ENCODE data around the gene AGBL4.
"Not testable (repeated sequence)": the region's sequence is repeated elsewhere in the genome, so short reads cannot be mapped to it uniquely, and the experiment has no call there.

Gene AGBL4

DNA sequence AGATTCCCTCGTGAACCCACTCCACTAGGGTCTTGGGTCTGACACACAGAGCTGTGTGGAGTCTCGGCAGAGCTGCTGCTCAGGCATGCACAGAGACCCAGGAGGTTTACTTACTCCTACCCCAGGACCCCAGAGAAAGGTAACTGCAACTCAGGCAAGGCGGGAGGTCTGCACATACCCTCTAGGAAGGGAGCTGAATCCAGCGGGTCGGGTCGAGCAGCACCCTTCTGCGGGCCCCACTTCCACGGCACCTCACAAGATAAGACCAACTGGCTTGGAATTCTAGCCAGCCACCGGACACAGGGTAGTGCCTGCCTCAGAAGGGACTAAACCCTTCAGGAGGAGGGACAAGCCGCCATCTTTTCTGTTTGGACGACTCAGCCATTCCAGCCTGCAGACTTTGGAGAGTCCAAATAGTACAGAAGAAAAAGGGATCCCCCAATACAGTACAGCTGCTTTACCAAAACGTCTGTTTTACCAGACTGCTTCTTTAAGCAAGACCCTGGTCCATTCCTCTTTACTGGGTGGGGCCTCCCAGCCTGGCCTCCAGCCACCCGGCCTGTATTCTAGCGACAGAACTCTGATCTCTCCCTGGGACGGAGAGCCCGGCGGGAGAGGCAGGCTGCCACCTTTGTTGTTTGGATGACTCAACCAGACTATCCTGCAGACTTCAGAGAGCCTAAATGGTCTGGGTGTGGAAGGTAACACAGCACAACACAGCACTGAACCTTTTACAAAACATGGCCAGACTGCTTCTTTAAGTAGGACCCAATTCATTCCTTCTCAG is 692.5 kb downstream of the AGBL4 start:
- Histone ChIP-seq H3K36me3 (no peaks in the 10 kb centered on the region), H3K4me3 (ENCODE audit: low read depth in 1 of 2, low read length in 1 of 2) (no peak overlapping the region), H3K27ac (no peak overlapping the region), H3K27me3 (no peaks in the 10 kb centered on the region), H3K9me3 (no peaks in the 10 kb centered on the region), H3K4me1 (ENCODE audit: control insufficient read depth in 1 of 2, insufficient read depth in 1 of 2, low read depth in 1 of 2, low read length in 1 of 2) (no peaks in the 10 kb centered on the region)
- TF ChIP-seq, protein P1, sequence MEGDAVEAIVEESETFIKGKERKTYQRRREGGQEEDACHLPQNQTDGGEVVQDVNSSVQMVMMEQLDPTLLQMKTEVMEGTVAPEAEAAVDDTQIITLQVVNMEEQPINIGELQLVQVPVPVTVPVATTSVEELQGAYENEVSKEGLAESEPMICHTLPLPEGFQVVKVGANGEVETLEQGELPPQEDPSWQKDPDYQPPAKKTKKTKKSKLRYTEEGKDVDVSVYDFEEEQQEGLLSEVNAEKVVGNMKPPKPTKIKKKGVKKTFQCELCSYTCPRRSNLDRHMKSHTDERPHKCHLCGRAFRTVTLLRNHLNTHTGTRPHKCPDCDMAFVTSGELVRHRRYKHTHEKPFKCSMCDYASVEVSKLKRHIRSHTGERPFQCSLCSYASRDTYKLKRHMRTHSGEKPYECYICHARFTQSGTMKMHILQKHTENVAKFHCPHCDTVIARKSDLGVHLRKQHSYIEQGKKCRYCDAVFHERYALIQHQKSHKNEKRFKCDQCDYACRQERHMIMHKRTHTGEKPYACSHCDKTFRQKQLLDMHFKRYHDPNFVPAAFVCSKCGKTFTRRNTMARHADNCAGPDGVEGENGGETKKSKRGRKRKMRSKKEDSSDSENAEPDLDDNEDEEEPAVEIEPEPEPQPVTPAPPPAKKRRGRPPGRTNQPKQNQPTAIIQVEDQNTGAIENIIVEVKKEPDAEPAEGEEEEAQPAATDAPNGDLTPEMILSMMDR (IDR thresholded peaks at IDR 0.05): no peak

DNA sequence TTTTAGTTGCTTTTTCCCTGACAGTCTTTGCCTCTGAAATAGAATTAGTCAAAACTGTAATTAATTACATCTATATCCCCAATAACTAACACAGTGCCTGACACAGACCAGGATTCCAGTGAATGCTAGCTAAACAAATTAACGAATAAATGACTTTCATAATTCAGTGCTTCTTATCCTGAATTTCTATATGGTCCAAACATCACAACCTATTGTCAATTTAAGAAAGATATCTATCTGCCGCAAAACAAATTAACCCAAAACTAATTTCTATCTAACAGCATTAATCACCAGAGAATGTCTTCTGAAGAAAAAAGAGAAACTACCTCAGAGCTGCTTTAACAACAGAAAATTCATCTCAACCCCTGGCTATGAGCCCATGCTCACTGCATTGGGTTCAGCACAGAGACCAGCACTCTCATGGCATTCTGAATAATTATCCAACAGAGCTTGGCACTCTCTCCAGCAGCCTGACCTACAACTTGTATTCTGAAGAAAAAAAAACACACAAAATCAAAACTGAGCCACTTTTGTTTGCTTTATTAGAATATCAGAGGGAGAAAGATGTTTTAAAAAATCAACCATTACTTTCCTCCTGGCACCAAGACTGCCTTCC is 699.7 kb downstream of the AGBL4 start:
- Histone ChIP-seq H3K27ac (no peak overlapping the region), H3K9me3 (no peaks in the 10 kb centered on the region), H3K4me3 (ENCODE audit: low read depth in 1 of 2, low read length in 1 of 2) (no peak overlapping the region), H3K36me3 (no peaks in the 10 kb centered on the region), H3K27me3 (no peaks in the 10 kb centered on the region), H3K4me1 (ENCODE audit: control insufficient read depth in 1 of 2, insufficient read depth in 1 of 2, low read depth in 1 of 2, low read length in 1 of 2) (no peaks in the 10 kb centered on the region)
- TF ChIP-seq, protein P1 (IDR thresholded peaks at IDR 0.05): no peak

DNA sequence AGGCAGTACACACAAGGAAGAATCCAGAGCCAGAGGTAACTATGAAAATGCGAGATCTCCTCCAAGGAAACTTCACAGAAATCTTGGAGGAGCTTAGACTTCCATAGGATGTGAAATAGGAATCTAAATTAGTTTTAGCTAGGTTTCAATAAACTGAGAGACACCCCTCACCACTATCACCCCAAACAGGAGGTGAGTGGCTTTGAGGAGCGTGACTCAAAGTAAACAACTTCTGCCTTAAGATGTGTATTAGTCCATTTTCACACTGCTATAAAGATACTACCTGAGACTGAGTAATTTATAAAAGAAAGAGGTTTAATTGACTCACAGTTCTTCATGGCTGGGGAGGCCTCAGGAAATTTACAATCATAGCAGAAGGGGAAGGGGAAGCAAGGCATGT is 703.3 kb downstream of the AGBL4 start:
- H3K27ac ChIP-seq; H3K4me1 ChIP-seq (ENCODE audit: control insufficient read depth in 1 of 2, insufficient read depth in 1 of 2, low read depth in 1 of 2, low read length in 1 of 2); H3K9me3 ChIP-seq; H3K4me3 ChIP-seq (ENCODE audit: low read depth in 1 of 2, low read length in 1 of 2); H3K36me3 ChIP-seq; H3K27me3 ChIP-seq: not testable (repeated sequence)

DNA sequence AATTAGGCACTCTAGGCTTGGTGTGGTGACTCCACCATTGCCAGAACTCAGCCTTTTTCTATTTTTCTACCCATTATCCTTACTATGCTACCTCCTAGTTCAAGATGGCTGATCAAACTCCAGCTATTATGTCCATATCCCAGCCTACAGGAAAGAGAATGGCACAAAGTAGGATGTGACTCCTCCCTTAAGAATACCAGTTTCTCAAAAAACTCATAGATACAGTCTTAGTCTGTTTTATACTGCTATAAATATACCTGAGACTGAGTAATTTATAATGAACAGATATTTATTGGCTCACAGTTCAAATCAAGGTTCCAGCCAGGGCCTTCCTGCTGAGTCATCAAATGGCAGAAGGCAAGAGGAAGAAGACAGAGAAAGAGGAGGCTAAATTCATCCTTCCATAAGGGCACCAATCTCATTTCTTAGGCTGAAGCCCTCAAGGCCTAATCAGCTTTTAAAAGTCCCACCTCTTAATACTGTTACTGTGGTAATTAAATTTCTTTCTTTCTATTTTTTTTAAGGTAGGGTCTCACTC is 704.3 kb downstream of the AGBL4 start:
- Histone ChIP-seq H3K36me3 (no peaks in the 10 kb centered on the region), H3K9me3 (no peaks in the 10 kb centered on the region), H3K4me3 (ENCODE audit: low read depth in 1 of 2, low read length in 1 of 2) (no peak overlapping the region), H3K27me3 (no peaks in the 10 kb centered on the region), H3K4me1 (ENCODE audit: control insufficient read depth in 1 of 2, insufficient read depth in 1 of 2, low read depth in 1 of 2, low read length in 1 of 2) (no peaks in the 10 kb centered on the region), H3K27ac (no peak overlapping the region)
- TF ChIP-seq, protein P1 (IDR thresholded peaks at IDR 0.05): no peak

DNA sequence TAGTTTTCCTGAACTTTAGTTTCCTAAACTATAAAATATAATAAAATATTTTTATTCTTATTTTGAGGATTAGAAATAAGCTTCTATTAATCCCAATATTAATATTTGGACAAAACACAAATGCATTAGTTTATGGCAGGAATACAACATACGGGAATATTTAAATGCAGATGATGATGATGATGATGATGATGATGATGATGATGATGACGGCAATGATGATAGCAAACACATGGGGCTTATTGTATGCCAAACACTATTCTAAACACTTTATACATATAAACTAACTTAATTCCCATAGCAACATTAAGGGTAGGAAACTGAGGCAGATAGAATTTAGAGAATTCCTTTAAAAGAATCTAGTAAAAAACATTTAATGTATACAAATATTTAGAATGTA is 705.5 kb downstream of the AGBL4 start:
- no peaks in the 10 kb centered on the region for H3K36me3 ChIP-seq
- no peaks in the 10 kb centered on the region for H3K9me3 ChIP-seq
- no peaks in the 10 kb centered on the region for H3K4me1 ChIP-seq (ENCODE audit: control insufficient read depth in 1 of 2, insufficient read depth in 1 of 2, low read depth in 1 of 2, low read length in 1 of 2)
- no peak overlapping the region for H3K4me3 ChIP-seq (ENCODE audit: low read depth in 1 of 2, low read length in 1 of 2)
- no peaks in the 10 kb centered on the region for H3K27me3 ChIP-seq
- no peak overlapping the region for H3K27ac ChIP-seq
- TF ChIP-seq, protein P1 (IDR thresholded peaks at IDR 0.05): no peak

DNA sequence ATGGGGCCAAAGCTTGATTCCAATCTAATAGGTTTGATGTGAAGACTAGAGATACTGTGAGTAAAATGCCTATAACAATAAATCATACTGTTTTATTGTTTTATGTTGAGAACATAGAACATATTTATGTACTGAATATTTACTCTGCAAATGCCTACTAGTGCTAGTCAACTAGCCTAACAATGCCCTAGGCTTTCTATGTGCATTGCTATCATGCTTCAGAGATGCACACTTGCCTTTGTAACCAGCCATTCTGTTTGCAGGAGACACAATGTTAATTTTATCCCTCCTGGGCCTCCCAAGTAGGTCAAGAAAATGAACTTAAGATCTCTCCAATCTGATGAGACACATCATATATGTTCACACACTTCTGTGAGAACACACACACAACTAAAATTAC is 716.3 kb downstream of the AGBL4 start:
- H3K27ac ChIP-seq: no peak overlapping the region
- TF ChIP-seq, protein P1 (IDR thresholded peaks at IDR 0.05): no peak
- H3K4me1 ChIP-seq (ENCODE audit: control insufficient read depth in 1 of 2, insufficient read depth in 1 of 2, low read depth in 1 of 2, low read length in 1 of 2): no peaks in the 10 kb centered on the region
- H3K9me3 ChIP-seq: no peaks in the 10 kb centered on the region
- no peak overlapping the region for H3K4me3 ChIP-seq (ENCODE audit: low read depth in 1 of 2, low read length in 1 of 2)
- H3K27me3 ChIP-seq: no peaks in the 10 kb centered on the region
- no peaks in the 10 kb centered on the region for H3K36me3 ChIP-seq

All from neutrophil (primary cell).